WTC11 (cell line): Measurements from ENCODE around the gene BAK1.

Source experiments
- CDX4 ChIP-seq: fragments of 250-450 bp; sonication (Bioruptor Pico); IDR thresholded peaks from 2 replicates; pipeline ENCODE4 v1.9.0; 2021; ENCODE audit warnings: moderate library complexity, mild to moderate bottlenecking, inconsistent platforms, borderline replicate concordance
- CREM ChIP-seq: sonication (generic); formaldehyde crosslinking; IDR thresholded peaks from 2 replicates; pipeline ENCODE4 v1.8.1; 2022; ENCODE audit warnings: mild to moderate bottlenecking, missing genetic modification reagents, moderate library complexity
- ETV6 ChIP-seq: sonication (generic); formaldehyde crosslinking; IDR thresholded peaks from 2 replicates; pipeline ENCODE4 v1.8.1; 2022; ENCODE audit warnings: mild to moderate bottlenecking, missing genetic modification reagents
- MAX ChIP-seq: sonication (generic); formaldehyde crosslinking; IDR thresholded peaks from 2 replicates; pipeline ENCODE4 v1.8.0; 2022; ENCODE audit warnings: mild to moderate bottlenecking, missing genetic modification reagents
- NR3C1 ChIP-seq: sonication (generic); formaldehyde crosslinking; conservative IDR thresholded peaks from 2 replicates; pipeline ENCODE4 v1.8.1; 2023; ENCODE audit warnings: low read depth, mild to moderate bottlenecking, missing genetic modification reagents
- TF ChIP-seq, protein P1 (sequence below): sonication (generic); formaldehyde crosslinking; IDR thresholded peaks from 2 replicates; pipeline ENCODE4 v1.8.0; 2023; ENCODE audit warnings: mild to moderate bottlenecking, missing genetic modification reagents
- TF ChIP-seq, protein P2 (sequence below): fragments of 200-600 bp; IDR thresholded peaks from 2 replicates; pipeline ENCODE4 v1.8.0; 2022; ENCODE audit warnings: antibody characterized with exemption
- TF ChIP-seq, protein P3 (sequence below): sonication (generic); formaldehyde crosslinking; conservative IDR thresholded peaks from 2 replicates; pipeline ENCODE4 v1.8.1; 2022; ENCODE audit warnings: mild to moderate bottlenecking, missing genetic modification reagents

GRCh38 chr6:33621711-33622388, 41.8 kb upstream of the BAK1 start:
- TF ChIP-seq, protein P1, sequence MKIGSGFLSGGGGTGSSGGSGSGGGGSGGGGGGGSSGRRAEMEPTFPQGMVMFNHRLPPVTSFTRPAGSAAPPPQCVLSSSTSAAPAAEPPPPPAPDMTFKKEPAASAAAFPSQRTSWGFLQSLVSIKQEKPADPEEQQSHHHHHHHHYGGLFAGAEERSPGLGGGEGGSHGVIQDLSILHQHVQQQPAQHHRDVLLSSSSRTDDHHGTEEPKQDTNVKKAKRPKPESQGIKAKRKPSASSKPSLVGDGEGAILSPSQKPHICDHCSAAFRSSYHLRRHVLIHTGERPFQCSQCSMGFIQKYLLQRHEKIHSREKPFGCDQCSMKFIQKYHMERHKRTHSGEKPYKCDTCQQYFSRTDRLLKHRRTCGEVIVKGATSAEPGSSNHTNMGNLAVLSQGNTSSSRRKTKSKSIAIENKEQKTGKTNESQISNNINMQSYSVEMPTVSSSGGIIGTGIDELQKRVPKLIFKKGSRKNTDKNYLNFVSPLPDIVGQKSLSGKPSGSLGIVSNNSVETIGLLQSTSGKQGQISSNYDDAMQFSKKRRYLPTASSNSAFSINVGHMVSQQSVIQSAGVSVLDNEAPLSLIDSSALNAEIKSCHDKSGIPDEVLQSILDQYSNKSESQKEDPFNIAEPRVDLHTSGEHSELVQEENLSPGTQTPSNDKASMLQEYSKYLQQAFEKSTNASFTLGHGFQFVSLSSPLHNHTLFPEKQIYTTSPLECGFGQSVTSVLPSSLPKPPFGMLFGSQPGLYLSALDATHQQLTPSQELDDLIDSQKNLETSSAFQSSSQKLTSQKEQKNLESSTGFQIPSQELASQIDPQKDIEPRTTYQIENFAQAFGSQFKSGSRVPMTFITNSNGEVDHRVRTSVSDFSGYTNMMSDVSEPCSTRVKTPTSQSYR (CRISPR knock-in tag), result no peak
- TF ChIP-seq MAX (CRISPR knock-in tag), result no peak
- no peak for TF ChIP-seq CDX4 (CRISPR knock-in tag)
- TF ChIP-seq, protein P2, sequence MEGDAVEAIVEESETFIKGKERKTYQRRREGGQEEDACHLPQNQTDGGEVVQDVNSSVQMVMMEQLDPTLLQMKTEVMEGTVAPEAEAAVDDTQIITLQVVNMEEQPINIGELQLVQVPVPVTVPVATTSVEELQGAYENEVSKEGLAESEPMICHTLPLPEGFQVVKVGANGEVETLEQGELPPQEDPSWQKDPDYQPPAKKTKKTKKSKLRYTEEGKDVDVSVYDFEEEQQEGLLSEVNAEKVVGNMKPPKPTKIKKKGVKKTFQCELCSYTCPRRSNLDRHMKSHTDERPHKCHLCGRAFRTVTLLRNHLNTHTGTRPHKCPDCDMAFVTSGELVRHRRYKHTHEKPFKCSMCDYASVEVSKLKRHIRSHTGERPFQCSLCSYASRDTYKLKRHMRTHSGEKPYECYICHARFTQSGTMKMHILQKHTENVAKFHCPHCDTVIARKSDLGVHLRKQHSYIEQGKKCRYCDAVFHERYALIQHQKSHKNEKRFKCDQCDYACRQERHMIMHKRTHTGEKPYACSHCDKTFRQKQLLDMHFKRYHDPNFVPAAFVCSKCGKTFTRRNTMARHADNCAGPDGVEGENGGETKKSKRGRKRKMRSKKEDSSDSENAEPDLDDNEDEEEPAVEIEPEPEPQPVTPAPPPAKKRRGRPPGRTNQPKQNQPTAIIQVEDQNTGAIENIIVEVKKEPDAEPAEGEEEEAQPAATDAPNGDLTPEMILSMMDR, result no peak
- TF ChIP-seq, protein P3, sequence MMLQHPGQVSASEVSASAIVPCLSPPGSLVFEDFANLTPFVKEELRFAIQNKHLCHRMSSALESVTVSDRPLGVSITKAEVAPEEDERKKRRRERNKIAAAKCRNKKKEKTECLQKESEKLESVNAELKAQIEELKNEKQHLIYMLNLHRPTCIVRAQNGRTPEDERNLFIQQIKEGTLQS (CRISPR knock-in tag), result no peak
- no peak for TF ChIP-seq ETV6 (CRISPR knock-in tag)
- no peak for TF ChIP-seq CREM (CRISPR knock-in tag)
- no peak for TF ChIP-seq NR3C1
